ENCODE measurements around the gene TRIM14. TPM values are rescaled to one million over a fixed set of nuclear protein-coding genes. Genes with fewer than 3 reads are reported as not detected.
"Not testable (repeated sequence)": the region's sequence is repeated elsewhere in the genome, so short reads cannot be mapped to it uniquely, and the experiment has no call there.

Gene TRIM14
- total RNA-seq, 1 donor from 2014 or later: 37.2 TPM

DNA sequence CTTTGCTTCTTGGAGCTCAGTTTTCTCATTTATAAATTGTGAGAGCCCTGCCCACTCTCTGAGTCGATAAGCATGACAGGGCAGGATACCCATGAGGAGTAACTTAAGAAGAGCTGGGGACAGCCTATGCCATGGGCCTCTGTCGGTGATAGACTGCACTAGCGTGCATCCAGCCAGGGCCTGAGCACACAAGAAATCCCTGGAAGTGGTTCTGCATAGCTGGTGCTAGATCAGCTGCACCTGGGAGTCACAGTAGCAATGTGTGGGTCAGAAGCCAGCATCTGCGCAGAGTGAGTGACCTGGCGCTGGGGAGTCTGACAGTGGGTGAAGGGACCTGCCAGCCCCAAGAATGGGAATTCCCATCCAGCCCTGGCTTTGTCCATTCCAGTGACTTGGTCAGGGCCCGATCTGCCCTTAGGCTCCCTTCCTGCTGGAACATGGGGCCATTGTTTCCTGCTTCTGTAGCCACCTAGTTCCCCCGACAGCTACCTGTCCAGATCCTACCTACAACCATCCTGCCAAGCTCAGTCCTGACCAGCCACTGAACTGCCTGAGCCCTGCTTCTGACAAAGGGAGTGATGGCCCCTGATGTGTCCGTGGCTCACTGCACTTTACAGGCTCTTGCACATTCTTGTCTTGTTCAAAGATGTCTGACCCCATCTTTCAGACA is 98.4 kb downstream of the TRIM14 start:
- ATAC-seq (no peak), DNase-seq (ENCODE audit: low spot score) (no peak)

DNA sequence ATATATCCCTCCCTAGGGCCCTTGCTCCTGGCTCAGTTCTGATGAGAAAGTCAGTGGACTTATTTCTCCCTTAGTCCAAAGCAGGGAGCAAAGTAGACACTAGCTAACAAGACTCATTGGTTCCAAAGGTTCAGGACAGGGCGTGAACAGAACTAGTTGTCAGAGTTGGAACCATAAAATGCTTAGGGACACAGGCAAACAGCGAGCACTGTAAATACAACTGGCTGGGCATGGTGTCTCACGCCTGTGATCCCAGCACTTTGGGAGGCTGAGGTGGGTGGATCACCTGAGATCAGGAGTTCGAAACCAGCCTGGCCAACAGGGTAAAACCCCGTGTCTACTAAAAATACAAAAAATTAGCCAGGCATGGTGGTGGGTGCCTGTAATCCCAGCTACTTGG is 99.2 kb downstream of the TRIM14 start:
- DNase-seq (ENCODE audit: low spot score); ATAC-seq: not testable (repeated sequence)

Other genes starting within 250 kb of the TRIM14 start
- gene TRMO, start 196.7 kb downstream of the TRIM14 start, total RNA-seq: 5.1 TPM
- gene HEMGN, start 181.1 kb downstream of the TRIM14 start, total RNA-seq: 0.33 TPM
- 29.0 TPM for gene ANP32B, start 135.9 kb downstream of the TRIM14 start, total RNA-seq
- gene NANS, start 62.5 kb downstream of the TRIM14 start, total RNA-seq: 26.3 TPM
- 3.7 TPM for gene CORO2A, start 73.4 kb upstream of the TRIM14 start, total RNA-seq
- 17.4 TPM for gene TBC1D2, start 136.4 kb upstream of the TRIM14 start, total RNA-seq

Data from left lobe of liver (tissue), 2 donors.